ENCODE measurements around the gene PPP1R14C.

Gene PPP1R14C

DNA sequence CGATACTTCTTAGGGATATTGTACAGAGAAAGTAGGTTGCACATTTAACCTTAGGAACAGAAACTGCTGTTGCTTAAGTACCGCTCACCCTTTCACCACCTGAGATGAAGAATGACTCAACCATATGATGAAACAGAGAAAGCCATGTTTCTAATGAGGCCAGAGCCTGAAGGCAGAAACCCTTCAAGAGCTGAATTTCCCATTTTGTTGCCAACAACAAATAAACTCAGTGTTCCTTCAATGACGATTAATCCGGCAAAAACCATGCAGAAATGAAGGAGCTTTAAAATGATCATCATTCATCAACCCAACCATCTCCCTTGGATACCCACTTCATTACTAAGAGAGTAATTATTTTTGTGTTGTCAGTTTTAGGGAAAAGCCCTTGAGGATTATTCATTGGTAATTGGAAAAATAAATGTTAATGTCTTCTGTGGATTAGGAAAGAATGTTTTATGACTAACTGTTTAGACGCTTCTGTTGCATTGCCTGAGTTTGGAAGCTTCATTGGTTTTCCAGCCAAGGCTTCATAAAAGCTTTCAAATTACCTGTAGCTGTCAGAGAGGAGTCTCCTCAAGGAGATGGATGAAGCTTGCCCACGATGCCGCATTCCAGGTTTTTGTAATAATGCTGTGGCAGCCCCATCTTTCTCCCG, 113.9 kb downstream of the PPP1R14C start:
- Histone ChIP-seq H4K20me1 (ENCODE audit: insufficient read depth) (no peaks in the 10 kb centered on the region), H3K4me2 (no peak overlapping the region), H3K27me3 (ENCODE audit: insufficient read depth, low read depth) (no peaks in the 10 kb centered on the region), H2AFZ (ENCODE audit: low read depth) (no peak overlapping the region), H3K4me3 (IDR thresholded peaks at IDR 0.05; ENCODE audit: insufficient read depth, low read depth, low read length) (no peak overlapping the region), H3K4me1 (ENCODE audit: low read depth, poor library complexity, severe bottlenecking) (no peaks in the 10 kb centered on the region), H3K27ac (no peak overlapping the region), H3K9ac (no peak overlapping the region), H3K36me3 (ENCODE audit: insufficient read depth) (no peaks in the 10 kb centered on the region), H3K79me2 (ENCODE audit: insufficient read depth, low read depth) (no peaks in the 10 kb centered on the region)
- TF ChIP-seq, protein P1, sequence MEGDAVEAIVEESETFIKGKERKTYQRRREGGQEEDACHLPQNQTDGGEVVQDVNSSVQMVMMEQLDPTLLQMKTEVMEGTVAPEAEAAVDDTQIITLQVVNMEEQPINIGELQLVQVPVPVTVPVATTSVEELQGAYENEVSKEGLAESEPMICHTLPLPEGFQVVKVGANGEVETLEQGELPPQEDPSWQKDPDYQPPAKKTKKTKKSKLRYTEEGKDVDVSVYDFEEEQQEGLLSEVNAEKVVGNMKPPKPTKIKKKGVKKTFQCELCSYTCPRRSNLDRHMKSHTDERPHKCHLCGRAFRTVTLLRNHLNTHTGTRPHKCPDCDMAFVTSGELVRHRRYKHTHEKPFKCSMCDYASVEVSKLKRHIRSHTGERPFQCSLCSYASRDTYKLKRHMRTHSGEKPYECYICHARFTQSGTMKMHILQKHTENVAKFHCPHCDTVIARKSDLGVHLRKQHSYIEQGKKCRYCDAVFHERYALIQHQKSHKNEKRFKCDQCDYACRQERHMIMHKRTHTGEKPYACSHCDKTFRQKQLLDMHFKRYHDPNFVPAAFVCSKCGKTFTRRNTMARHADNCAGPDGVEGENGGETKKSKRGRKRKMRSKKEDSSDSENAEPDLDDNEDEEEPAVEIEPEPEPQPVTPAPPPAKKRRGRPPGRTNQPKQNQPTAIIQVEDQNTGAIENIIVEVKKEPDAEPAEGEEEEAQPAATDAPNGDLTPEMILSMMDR (conservative IDR thresholded peaks at IDR 0.05; ENCODE audit: low read depth, low read length): no peak

DNA sequence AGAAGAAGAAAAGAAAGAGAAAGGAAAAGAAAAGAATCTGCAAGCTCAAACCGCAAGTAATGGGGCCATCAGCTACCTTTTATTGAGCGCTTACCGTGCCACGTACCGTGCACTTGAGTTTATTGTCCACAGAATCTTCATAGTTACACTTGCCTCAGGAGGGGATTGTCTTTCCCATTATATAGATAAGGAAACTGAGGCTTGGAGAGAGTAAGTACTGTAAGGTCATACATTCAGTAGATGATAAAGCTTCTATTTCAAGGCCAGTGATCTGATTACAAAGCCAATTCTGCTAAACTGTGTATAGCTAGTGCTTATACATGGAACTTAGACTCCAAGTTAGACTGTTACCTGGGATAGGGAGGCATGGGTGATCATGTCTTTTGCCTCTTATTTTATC, 115.5 kb downstream of the PPP1R14C start:
- no peaks in the 10 kb centered on the region for H3K27me3 ChIP-seq (ENCODE audit: insufficient read depth, low read depth)
- no peaks in the 10 kb centered on the region for H3K36me3 ChIP-seq (ENCODE audit: insufficient read depth)
- H3K27ac ChIP-seq: no peak overlapping the region
- TF ChIP-seq, protein P1 (conservative IDR thresholded peaks at IDR 0.05; ENCODE audit: low read depth, low read length): no peak
- no peak overlapping the region for H3K9ac ChIP-seq
- no peaks in the 10 kb centered on the region for H3K79me2 ChIP-seq (ENCODE audit: insufficient read depth, low read depth)
- H3K4me1 ChIP-seq (ENCODE audit: low read depth, poor library complexity, severe bottlenecking): no peaks in the 10 kb centered on the region
- no peaks in the 10 kb centered on the region for H4K20me1 ChIP-seq (ENCODE audit: insufficient read depth)
- no peak overlapping the region for H2AFZ ChIP-seq (ENCODE audit: low read depth)
- H3K4me3 ChIP-seq (IDR thresholded peaks at IDR 0.05; ENCODE audit: insufficient read depth, low read depth, low read length): no peak overlapping the region
- no peak overlapping the region for H3K4me2 ChIP-seq

DNA sequence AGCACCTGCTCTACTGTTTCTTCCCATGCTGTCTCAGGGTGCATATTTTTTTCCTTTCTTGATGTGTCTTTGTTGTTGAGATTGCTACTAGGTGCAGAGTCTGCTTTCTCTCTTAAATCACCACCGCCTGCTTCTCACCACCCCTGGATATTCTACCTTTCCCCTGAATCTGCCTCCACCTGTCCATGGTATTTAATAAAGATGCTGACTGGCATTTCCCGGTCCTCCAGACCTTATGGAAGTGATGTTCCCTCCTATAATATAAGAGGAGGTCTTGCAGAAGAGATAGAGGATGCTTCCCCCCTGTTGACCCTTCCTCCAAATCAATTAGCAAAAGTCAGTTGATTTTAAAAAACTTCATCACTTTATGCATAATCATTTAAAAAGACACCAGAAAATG, 118.1 kb downstream of the PPP1R14C start:
- no peaks in the 10 kb centered on the region for H3K36me3 ChIP-seq (ENCODE audit: insufficient read depth)
- H3K9ac ChIP-seq: no peak overlapping the region
- H3K27ac ChIP-seq: no peak overlapping the region
- TF ChIP-seq, protein P1 (conservative IDR thresholded peaks at IDR 0.05; ENCODE audit: low read depth, low read length): no peak
- H3K27me3 ChIP-seq (ENCODE audit: insufficient read depth, low read depth): no peaks in the 10 kb centered on the region
- H3K4me2 ChIP-seq: no peak overlapping the region
- H2AFZ ChIP-seq (ENCODE audit: low read depth): no peak overlapping the region
- no peaks in the 10 kb centered on the region for H3K79me2 ChIP-seq (ENCODE audit: insufficient read depth, low read depth)
- no peaks in the 10 kb centered on the region for H4K20me1 ChIP-seq (ENCODE audit: insufficient read depth)
- H3K4me1 ChIP-seq (ENCODE audit: low read depth, poor library complexity, severe bottlenecking): no peaks in the 10 kb centered on the region
- no peak overlapping the region for H3K4me3 ChIP-seq (IDR thresholded peaks at IDR 0.05; ENCODE audit: insufficient read depth, low read depth, low read length)

DNA sequence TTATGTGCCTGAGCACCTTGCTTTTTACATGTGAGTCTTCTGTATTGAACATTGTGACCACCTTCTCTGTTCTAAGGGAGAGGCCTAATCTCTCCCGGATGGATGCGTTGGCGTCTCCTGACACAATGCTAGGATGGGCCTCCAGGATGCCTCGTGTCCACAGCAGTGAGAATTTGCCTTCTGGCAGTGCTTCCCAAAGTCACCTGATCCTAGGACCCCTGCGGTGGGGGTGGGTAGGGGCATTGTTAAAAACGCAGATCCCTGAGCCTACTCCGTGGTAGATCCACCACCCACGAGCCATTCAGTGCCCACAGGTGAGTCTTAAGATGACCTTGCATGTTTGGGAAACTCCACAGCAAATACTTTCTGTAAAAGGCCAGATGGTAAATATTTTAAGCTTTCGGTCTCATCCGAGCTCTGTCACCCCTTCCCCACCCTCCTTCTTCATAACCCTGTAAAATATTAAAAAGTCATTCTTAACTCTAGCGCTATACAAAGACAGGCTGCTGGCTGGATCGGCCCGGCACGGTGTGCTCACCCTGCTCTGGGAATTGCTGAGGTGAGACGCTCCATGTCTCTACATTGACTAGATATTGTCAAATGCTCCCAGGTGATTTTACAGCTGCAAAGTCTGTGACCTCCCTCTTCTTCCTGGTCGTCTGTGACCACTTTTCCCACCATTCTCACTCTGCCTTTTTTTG, 119.3 kb downstream of the PPP1R14C start:
- H3K9ac ChIP-seq: no peak overlapping the region
- no peaks in the 10 kb centered on the region for H3K79me2 ChIP-seq (ENCODE audit: insufficient read depth, low read depth)
- H2AFZ ChIP-seq (ENCODE audit: low read depth): no peak overlapping the region
- no peaks in the 10 kb centered on the region for H4K20me1 ChIP-seq (ENCODE audit: insufficient read depth)
- H3K4me2 ChIP-seq: no peak overlapping the region
- no peaks in the 10 kb centered on the region for H3K36me3 ChIP-seq (ENCODE audit: insufficient read depth)
- TF ChIP-seq, protein P1 (conservative IDR thresholded peaks at IDR 0.05; ENCODE audit: low read depth, low read length): no peak
- no peaks in the 10 kb centered on the region for H3K27me3 ChIP-seq (ENCODE audit: insufficient read depth, low read depth)
- H3K4me3 ChIP-seq (IDR thresholded peaks at IDR 0.05; ENCODE audit: insufficient read depth, low read depth, low read length): no peak overlapping the region
- H3K4me1 ChIP-seq (ENCODE audit: low read depth, poor library complexity, severe bottlenecking): no peaks in the 10 kb centered on the region
- no peak overlapping the region for H3K27ac ChIP-seq
